ENCODE results near the gene ABCC1.

The ABCC1 gene

DNA sequence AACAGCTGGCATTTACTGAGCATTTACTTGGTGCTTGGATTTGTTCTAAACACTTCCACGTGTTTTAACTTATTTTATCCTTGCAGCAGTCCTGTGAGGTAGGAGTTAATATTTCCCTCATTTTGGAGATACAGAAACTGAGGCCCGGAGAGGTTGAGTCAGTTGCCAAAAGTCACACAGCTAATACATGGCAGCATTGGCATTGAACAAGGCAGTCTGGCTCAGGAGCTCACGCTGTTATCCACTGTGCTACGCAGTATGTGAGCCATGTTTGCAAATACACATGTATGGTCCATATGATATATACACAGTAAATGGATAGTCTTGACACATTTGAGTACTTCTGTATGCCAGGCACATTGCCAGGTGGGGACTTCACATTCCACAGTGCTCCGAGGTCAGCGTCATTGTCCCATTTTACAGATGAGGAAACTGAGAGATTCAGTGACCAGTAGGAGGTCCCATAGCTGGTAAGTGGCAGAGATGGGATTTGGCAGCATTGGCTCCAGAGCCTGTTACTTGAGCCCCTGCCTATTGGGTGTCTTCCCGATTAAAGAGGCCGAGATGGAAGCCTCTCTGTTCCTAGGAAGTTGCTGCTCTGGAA is 163.1 kb downstream of the ABCC1 start:
- DNase-seq (ENCODE audit: low read depth): no peak
- no peak overlapping the region for H3K4me3 ChIP-seq (ENCODE audit: low read depth, low read length)
- TF ChIP-seq, protein P1, sequence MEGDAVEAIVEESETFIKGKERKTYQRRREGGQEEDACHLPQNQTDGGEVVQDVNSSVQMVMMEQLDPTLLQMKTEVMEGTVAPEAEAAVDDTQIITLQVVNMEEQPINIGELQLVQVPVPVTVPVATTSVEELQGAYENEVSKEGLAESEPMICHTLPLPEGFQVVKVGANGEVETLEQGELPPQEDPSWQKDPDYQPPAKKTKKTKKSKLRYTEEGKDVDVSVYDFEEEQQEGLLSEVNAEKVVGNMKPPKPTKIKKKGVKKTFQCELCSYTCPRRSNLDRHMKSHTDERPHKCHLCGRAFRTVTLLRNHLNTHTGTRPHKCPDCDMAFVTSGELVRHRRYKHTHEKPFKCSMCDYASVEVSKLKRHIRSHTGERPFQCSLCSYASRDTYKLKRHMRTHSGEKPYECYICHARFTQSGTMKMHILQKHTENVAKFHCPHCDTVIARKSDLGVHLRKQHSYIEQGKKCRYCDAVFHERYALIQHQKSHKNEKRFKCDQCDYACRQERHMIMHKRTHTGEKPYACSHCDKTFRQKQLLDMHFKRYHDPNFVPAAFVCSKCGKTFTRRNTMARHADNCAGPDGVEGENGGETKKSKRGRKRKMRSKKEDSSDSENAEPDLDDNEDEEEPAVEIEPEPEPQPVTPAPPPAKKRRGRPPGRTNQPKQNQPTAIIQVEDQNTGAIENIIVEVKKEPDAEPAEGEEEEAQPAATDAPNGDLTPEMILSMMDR (IDR thresholded peaks at IDR 0.05; ENCODE audit: low read depth, low read length, missing control alignments): no peak

DNA sequence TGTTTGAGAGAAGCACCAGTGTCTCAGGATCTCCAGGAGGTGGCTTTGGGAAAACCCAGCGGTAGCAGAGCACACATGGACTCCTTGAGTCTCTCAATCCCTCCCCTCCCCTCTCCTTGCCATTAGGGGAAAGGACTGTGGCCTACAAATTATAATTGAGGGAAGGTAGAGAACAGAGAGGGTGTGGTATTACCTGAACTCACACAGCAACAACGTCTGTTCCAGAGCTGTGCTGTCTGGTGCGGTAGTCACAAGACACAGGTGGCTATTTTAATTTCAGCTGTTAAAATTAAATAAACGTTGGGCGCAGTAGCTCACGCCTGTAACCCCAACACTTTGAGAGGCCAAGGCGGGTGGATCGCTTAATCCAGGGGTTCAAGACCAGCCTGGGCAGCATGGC is 163.7 kb downstream of the ABCC1 start:
- TF ChIP-seq, protein P1 (IDR thresholded peaks at IDR 0.05; ENCODE audit: low read depth, low read length, missing control alignments): no peak
- DNase-seq (ENCODE audit: low read depth): no peak
- no peak overlapping the region for H3K4me3 ChIP-seq (ENCODE audit: low read depth, low read length)

DNA sequence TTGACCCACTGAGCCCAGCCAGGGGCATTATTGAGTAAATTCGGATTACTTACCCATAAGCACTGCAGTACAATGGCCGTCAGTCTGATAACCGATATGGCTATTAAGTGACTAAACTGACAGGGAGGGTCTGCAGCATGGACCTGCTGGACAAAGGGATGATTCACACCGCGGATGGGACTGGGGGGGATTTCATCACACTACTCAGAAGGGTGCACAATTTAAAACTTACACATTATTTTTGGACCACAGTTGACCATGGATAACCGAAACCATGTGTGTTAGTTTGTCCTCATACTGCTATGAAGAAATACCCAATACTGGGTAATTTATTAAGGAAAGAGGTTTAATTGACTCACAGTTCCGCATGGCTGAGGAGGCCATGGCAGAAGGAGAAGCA is 167.4 kb downstream of the ABCC1 start:
- no peak overlapping the region for H3K4me3 ChIP-seq (ENCODE audit: low read depth, low read length)
- no peak for DNase-seq (ENCODE audit: low read depth)
- TF ChIP-seq, protein P1 (IDR thresholded peaks at IDR 0.05; ENCODE audit: low read depth, low read length, missing control alignments): no peak

DNA sequence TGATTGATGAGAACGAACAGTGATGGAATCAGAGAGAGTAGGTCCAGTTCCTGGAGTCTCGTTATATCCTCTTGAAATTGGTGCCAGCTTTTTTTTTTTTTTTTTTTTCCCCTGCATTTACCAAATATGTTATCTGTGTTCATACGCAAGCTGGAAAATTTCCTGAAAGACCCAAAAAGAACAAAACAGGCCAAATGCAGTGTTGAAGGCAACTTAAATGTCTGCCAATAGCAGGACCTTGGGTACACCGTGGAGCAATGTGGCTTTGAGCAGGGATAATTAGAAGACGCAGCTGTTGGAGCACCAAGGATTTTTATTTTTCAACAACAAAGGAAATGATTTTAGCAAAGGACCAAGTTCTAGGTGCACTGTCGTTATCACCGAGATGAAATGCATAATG is 168.9 kb downstream of the ABCC1 start:
- no peak for DNase-seq (ENCODE audit: low read depth)
- TF ChIP-seq, protein P1 (IDR thresholded peaks at IDR 0.05; ENCODE audit: low read depth, low read length, missing control alignments): no peak
- H3K4me3 ChIP-seq (ENCODE audit: low read depth, low read length): no peak overlapping the region

DNA sequence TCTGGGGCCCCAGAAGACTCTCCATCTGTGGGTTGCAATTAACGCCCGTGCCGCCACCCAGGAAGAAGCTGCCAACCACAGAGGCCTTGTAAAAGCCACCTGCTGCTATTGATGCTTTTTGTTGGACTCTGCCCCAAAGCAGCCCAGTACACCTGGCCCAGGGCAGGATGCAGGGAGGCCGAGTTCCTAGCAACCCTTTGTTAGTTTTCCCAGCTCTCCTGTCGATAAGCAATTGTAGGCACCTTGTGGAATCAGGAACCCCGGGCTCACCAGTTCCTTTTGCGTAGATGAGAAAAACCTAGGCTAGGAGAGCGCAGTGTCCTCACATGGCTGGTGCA is 170.6 kb downstream of the ABCC1 start:
- TF ChIP-seq, protein P1 (IDR thresholded peaks at IDR 0.05; ENCODE audit: low read depth, low read length, missing control alignments): no peak
- H3K4me3 ChIP-seq (ENCODE audit: low read depth, low read length): no peak overlapping the region
- DNase-seq (ENCODE audit: low read depth): no peak

DNA sequence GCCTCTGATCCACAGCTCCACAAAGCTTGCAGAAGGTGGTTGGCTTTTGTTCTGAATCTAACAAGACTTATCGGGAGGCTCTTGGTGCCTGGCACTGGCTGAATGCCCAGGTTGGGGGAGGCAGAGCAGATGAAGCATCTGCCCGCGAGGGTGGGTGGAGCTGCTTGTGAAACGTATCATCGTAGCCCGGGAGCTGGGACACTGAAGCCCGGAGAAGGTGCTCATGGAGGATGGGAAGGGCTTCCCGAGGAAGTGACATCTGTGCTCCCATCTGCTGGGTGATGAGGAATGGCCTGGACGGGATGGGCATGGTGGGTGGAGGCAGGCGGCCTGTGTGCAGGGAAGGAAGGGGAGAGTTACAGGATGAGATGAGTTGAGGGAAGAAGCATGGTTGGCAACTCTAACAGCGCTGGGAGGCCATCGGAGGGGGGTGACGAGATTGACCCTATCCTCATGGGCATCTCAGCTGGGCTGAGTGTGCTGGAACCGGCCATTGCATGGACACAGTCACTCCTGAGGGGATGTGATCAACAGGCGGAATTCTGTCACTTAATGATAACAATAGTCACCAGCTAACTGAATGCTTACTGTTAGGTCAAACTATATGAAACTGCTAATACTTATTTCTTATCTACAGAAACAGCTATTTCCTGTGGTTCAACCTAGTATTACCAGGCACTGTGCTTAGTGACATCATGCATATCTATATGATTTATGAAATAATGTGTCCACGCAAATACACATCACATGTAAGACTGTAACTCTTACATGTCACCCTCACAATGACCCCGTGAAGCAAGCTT is 171.2 kb downstream of the ABCC1 start:
- TF ChIP-seq, protein P1 (IDR thresholded peaks at IDR 0.05; ENCODE audit: low read depth, low read length, missing control alignments): no peak
- no peak overlapping the region for H3K4me3 ChIP-seq (ENCODE audit: low read depth, low read length)

More for the DNA sequence above, 171.2 kb downstream of the ABCC1 start:
- DNase-seq (ENCODE audit: low read depth): no peak
